SH-SY5Y (cell line): ENCODE data around the gene GFER.

Experiments
- GATA2 ChIP-seq: IDR thresholded peaks from 2 replicates; pipeline ENCODE4 v1.6.1; 2011; ENCODE audit warnings: mild to moderate bottlenecking, low read depth, low read length
- GATA3 ChIP-seq: IDR thresholded peaks from 2 replicates; pipeline ENCODE4 v1.6.1; 2011; ENCODE audit warnings: low read depth, mild to moderate bottlenecking, low read length, moderate library complexity

- TF ChIP-seq GATA2 (no peak), GATA3 (no peak)
Observed at GRCh38 chr16:1964506-1965395, 19.2 kb upstream of the GFER start, which contains the start of gene RPS2.
